Cardiac muscle cell (in vitro differentiated cells and primary cell): Measurements from ENCODE around the gene PDXP. TPM values are rescaled to one million over a fixed set of nuclear protein-coding genes. Genes with fewer than 3 reads are reported as not detected.

Experiments
- DNase-seq, 2 donors: peaks; one replicate each; pipeline versions ENCODE4 v3.0.0 to v3.0.0-alpha.2; 2010 to 2017; ENCODE audit warnings: low read depth in 1 of 2, low spot score in 1 of 2
- H3K27ac ChIP-seq: fragments of 200-600 bp; sonication (generic); 2 replicates; pipeline ENCODE4 v1.5.1; 2016
- H3K27me3 ChIP-seq: fragments of 200-600 bp; sonication (generic); 2 replicates; pipeline ENCODE4 v1.6.0; 2016; ENCODE audit warnings: control low read depth
- H3K36me3 ChIP-seq: fragments of 200-600 bp; sonication (generic); 2 replicates; pipeline ENCODE4 v1.5.1; 2016; ENCODE audit warnings: control low read depth
- H3K4me1 ChIP-seq: fragments of 200-600 bp; sonication (generic); 2 replicates; pipeline ENCODE4 v1.8.1; 2017; ENCODE audit warnings: low read depth, mild to moderate bottlenecking, mixed run types
- H3K4me3 ChIP-seq: fragments of 200-600 bp; sonication (generic); 2 replicates; pipeline ENCODE4 v1.5.1; 2016; ENCODE audit warnings: mild to moderate bottlenecking
- H3K9me3 ChIP-seq: fragments of 200-600 bp; sonication (generic); 2 replicates; pipeline ENCODE4 v1.5.1; 2017; ENCODE audit warnings: low read depth, mild to moderate bottlenecking, control low read depth
- CTCF ChIP-seq: IDR thresholded peaks from 2 replicates; pipeline ENCODE4 v1.5.1; 2012; ENCODE audit warnings: low read depth, mild to moderate bottlenecking, low read length
- polyA plus RNA-seq: library from polyadenylated mRNA; unstranded; fragments of >200 nt; fragmentation: Nextera tagmentation; extraction: Ambion mirVana; gene quantifications from 2 replicates; pipeline ENCODE4 v1.2.1, GENCODE V29; 2016
- total RNA-seq: library from RNA; depleted of rRNA; stranded (reverse); fragments of >200 nt; gene quantifications from 2 replicates; pipeline ENCODE4 v1.2.3, GENCODE V29; 2016

The PDXP gene
- total and polyA plus RNA-seq, 2 experiments from 2014 or later, result 48.5 to 117 TPM

DNA sequence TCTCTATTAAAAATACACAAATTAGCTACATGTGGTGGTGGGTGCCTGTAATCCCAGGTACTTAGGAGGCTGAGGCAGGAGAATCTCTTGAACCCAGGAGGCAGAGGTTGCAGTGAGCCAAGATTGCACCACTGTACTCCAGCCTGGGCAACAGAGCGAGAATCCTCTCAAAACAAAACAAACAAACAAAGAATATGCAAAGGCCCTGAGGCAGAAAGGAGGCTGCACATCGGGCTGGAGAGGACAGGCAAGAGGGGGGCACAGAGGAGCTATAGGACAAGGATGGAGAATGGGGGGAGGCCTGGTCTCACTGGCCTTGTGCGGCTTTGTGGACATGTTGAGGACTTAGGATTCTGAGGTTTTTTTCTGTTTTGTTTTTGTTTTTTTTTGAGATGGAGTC is 46.7 kb downstream of the PDXP start:
- TF ChIP-seq CTCF, result no peak
- DNase-seq, result no peak
- H3K4me1 ChIP-seq, result no peaks in the 10 kb centered on the region
- H3K9me3 ChIP-seq, result no peaks in the 10 kb centered on the region
- H3K27me3 ChIP-seq, result no peaks in the 10 kb centered on the region
- no peaks in the 10 kb centered on the region for H3K36me3 ChIP-seq
- no peak overlapping the region for H3K4me3 ChIP-seq
- no peak overlapping the region for H3K27ac ChIP-seq

DNA sequence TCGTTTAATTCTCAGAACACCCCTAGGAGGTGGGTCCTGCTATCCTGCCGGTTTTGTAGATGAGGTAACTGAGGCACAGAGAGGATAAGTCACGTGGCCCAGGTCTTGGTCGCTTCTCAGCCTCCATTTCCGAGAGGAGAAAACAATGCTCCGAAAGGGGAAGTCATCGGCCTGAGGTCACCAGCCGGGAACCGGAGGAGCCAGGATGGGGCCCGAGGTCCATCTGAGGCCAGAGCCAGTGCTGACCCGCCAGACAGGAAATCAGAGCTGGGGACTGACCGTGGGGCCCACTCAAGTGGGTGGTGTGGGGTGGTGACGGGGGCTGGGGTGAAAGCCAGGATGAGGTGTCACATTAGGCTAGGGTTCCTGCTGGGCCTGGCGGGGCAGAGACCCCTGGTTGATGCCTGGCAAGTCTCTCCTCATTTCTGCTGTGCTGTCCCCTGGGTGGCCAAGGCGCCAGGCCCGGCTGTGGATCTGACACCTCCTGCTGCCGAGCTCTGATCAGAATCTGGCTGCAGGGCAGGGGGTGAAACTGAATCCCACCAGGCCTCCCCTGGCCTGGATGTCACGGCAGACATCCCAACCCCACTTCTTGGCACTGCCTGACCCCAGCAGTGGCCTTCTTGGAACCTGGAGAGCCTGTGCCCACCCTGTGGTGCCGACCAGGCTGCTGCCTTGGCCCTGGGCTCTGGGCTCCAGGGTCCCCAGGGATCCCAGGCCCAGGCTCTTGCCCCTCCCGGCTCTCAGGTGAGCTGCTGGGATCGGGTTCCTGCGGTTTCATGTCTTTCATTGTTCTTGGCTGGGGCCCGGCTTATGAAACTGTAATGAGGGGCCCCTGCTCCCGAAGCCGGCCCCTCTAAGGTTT is 50.3 kb downstream of the PDXP start:
- peaks cover 4% of the 10 kb centered on the region for H3K36me3 ChIP-seq
- no peaks in the 10 kb centered on the region for H3K9me3 ChIP-seq
- H3K27ac ChIP-seq, result no peak overlapping the region
- H3K4me1 ChIP-seq, result no peaks in the 10 kb centered on the region
- H3K4me3 ChIP-seq, result no peak overlapping the region
- H3K27me3 ChIP-seq, result no peaks in the 10 kb centered on the region
- TF ChIP-seq CTCF, result no peak
- no peak for DNase-seq

GRCh38 chr22:37709445-37709765 is 50.9 kb downstream of the PDXP start:
- Histone ChIP-seq H3K36me3 (peaks cover 4% of the 10 kb centered on the region), H3K4me1 (no peaks in the 10 kb centered on the region), H3K9me3 (no peaks in the 10 kb centered on the region), H3K27ac (no peak overlapping the region), H3K27me3 (no peaks in the 10 kb centered on the region), H3K4me3 (no peak overlapping the region)
- no peak for DNase-seq
- TF ChIP-seq CTCF, result no peak

- Histone ChIP-seq H3K9me3 (no peaks in the 10 kb centered on the region), H3K27ac (no peak overlapping the region), H3K4me3 (no peak overlapping the region), H3K27me3 (no peaks in the 10 kb centered on the region), H3K4me1 (no peaks in the 10 kb centered on the region), H3K36me3 (peaks cover 6% of the 10 kb centered on the region)
- TF ChIP-seq CTCF, result no peak
- no peak for DNase-seq
Observed at GRCh38 chr22:37710675-37711074, 52.2 kb downstream of the PDXP start.

GRCh38 chr22:37711490-37711889 is 53.0 kb downstream of the PDXP start:
- no peak overlapping the region for H3K27ac ChIP-seq

More at GRCh38 chr22:37711490-37711889, 53.0 kb downstream of the PDXP start:
- peaks cover 8% of the 10 kb centered on the region for H3K36me3 ChIP-seq
- H3K4me1 ChIP-seq, result no peaks in the 10 kb centered on the region
- TF ChIP-seq CTCF, result no peak
- no peak overlapping the region for H3K4me3 ChIP-seq
- no peaks in the 10 kb centered on the region for H3K27me3 ChIP-seq
- no peaks in the 10 kb centered on the region for H3K9me3 ChIP-seq
- DNase-seq, result no peak
